ENCODE results near the gene PTPRD. TPM values are rescaled to one million over a fixed set of nuclear protein-coding genes. Genes with fewer than 3 reads are reported as not detected.

The PTPRD gene
- total and polyA plus RNA-seq, 9 of the 15 experiments (the other 6 are each of a cell fraction or from before 2014, with no cell fraction given) = 0.11 TPM; not detected in 8

GRCh38 chr9:8762479-8763085, 1850.2 kb downstream of the PTPRD start:
- H3K79me2 ChIP-seq (ENCODE audit: control insufficient read depth, insufficient read depth, low read length) = no peaks in the 10 kb centered on the region
- intact Hi-C loops (cut with micrococcal nuclease) = no loop called here
- DNase-seq (ENCODE audit: extremely low read depth in 1 of 4, low spot score in 3 of 4) = no peak
- TF ChIP-seq ZNF551 (CRISPR knock-in tag; IDR thresholded peaks at IDR 0.05) (no peak), SRSF9 (IDR thresholded peaks at IDR 0.05; ENCODE audit: borderline replicate concordance, low read depth, low read length) (no peak), KDM4B (IDR thresholded peaks at IDR 0.05; ENCODE audit: borderline replicate concordance in 2 of 2, low read depth in 1 of 2) (no peak), RB1 (IDR thresholded peaks at IDR 0.05; ENCODE audit: low read depth) (no peak), ARID2 (IDR thresholded peaks at IDR 0.05) (no peak), MCM5 (IDR thresholded peaks at IDR 0.05; ENCODE audit: low read depth) (no peak), THRB (CRISPR knock-in tag; conservative IDR thresholded peaks at IDR 0.05) (no peak), FOXJ3 (CRISPR knock-in tag; IDR thresholded peaks at IDR 0.05) (no peak), NRF1 (conservative IDR thresholded peaks at IDR 0.05 in 1 of 2, IDR thresholded peaks at IDR 0.05 in 1 of 2) (no peak), RUNX1 (IDR thresholded peaks at IDR 0.05; ENCODE audit: low read depth) (no peak), MTA1 (IDR thresholded peaks at IDR 0.05; ENCODE audit: borderline replicate concordance) (no peak), TEAD4 (IDR thresholded peaks at IDR 0.05; ENCODE audit: low read length) (no peak), TEAD4 (CRISPR knock-in tag; IDR thresholded peaks at IDR 0.05; ENCODE audit: borderline replicate concordance) (no peak), ILK (tag; IDR thresholded peaks at IDR 0.05; ENCODE audit: borderline replicate concordance, low read depth) (no peak), NR2C1 (IDR thresholded peaks at IDR 0.05) (no peak), NR2C1 (tag; IDR thresholded peaks at IDR 0.05) (no peak), MNT (conservative IDR thresholded peaks at IDR 0.05) (no peak), BCOR (IDR thresholded peaks at IDR 0.05) (no peak), EHMT2 (IDR thresholded peaks at IDR 0.05) (no peak), ILF3 (IDR thresholded peaks at IDR 0.05; ENCODE audit: borderline replicate concordance) (no peak)
- no peaks in the 10 kb centered on the region for H4K20me1 ChIP-seq (replicated peaks; ENCODE audit: control insufficient read depth, insufficient read depth, low read length)
- no peak overlapping the region for H3K27ac ChIP-seq (ENCODE audit: extremely low read depth, low read depth, low read length)
- 0% methylated on average over 4 of the region's 6 CpGs for WGBS (ENCODE audit: insufficient coverage, low coverage, missing lambda C conversion rate)
- no peak overlapping the region for H3K4me3 ChIP-seq
- H3K4me2 ChIP-seq (ENCODE audit: insufficient read depth, low read length) = no peak overlapping the region
- no TSS peak for BruUV-seq (replicated peaks)
- no peak for ATAC-seq
- no peak for FAIRE-seq
- H3K9me3 ChIP-seq (replicated peaks; ENCODE audit: control insufficient read depth, insufficient read depth, low read depth, low read length) = no peaks in the 10 kb centered on the region
- no peaks in the 10 kb centered on the region for H3K27me3 ChIP-seq (ENCODE audit: control insufficient read depth in 2 of 2, insufficient read depth in 2 of 2, low read length in 2 of 2)
- H3K4me1 ChIP-seq (replicated peaks in 1 of 2; ENCODE audit: control insufficient read depth in 2 of 2, insufficient read depth in 2 of 2, low read length in 2 of 2) = no peaks in the 10 kb centered on the region
- no peaks in the 10 kb centered on the region for H3K9me1 ChIP-seq (ENCODE audit: control insufficient read depth, insufficient read depth, low read length)
- H3K9ac ChIP-seq (ENCODE audit: insufficient read depth in 1 of 2, low read depth in 2 of 2, low read length in 2 of 2) = no peak overlapping the region
- no peaks in the 10 kb centered on the region for H3K36me3 ChIP-seq (ENCODE audit: control insufficient read depth, insufficient read depth, low read length)
- CTCF ChIA-PET (ENCODE audit: low intra/inter-chr PET ratio) = no interaction called here
- H2AFZ ChIP-seq (ENCODE audit: low read depth, low read length) = no peak overlapping the region
- in situ Hi-C loops (cut with MboI) = no loop called here
- POLR2A ChIA-PET = interaction anchor here (0.6 kb wide), 1 partner anchor 168 kb away, joined by 3 read pairs; no protein-coding TSS in a partner anchor
